GM23248 (cell line): ENCODE results near the gene MYO7B.

Experiments
- EZH2 ChIP-seq: fragments of 200-600 bp; sonication (generic); IDR thresholded peaks from 2 replicates; pipeline ENCODE4 v1.6.1; 2018; ENCODE audit warnings: antibody characterized with exemption, mild to moderate bottlenecking; ENCODE audit not compliant: insufficient read depth, poor library complexity, severe bottlenecking
- EZH2phosphoT487 ChIP-seq: fragments of 200-600 bp; sonication (generic); IDR thresholded peaks from 2 replicates; pipeline ENCODE4 v1.6.1; 2018; ENCODE audit warnings: antibody characterized with exemption, moderate library complexity, mild to moderate bottlenecking, low read depth; ENCODE audit not compliant: insufficient read depth

DNA sequence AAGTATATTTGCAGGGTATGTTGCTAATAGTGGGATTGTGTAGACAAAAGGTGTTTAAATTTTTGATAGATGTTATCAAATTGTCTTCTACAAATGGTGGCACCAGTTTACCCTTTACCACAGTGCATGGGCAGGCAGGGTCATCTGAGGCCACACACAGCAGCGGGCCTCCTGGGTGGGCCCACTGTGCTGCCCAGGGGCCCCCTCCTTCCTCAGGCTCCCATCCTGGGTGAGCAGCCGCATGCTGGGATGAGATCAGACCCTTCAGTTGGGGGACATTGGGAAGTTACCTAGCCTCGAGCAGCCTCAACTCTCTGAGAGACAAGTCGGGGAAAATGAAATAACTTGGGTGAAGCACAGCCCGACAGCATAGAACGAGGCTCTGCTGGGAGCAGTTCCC, 9.7 kb downstream of the MYO7B start:
- no peak for TF ChIP-seq EZH2
- no peak for TF ChIP-seq EZH2phosphoT487
